Measurements from ENCODE around the gene TMEM244. TPM values are rescaled to one million over a fixed set of nuclear protein-coding genes. Genes with fewer than 3 reads are reported as not detected.

TMEM244 gene
- total and polyA plus RNA-seq, 9 of the 15 experiments (the other 6 are each of a cell fraction or from before 2014, with no cell fraction given) = not detected

- TF ChIP-seq RAD21 (CRISPR knock-in tag; conservative IDR thresholded peaks at IDR 0.05 in 1 of 2, IDR thresholded peaks at IDR 0.05 in 1 of 2) = peak; percentile 81 to 82
These were observed 3.9 kb upstream of the TMEM244 start (continued) for GRCh38 chr6:129865013-129865412.

GRCh38 chr6:129863664-129864063 is 2.5 kb upstream of the TMEM244 start:
- intact Hi-C loops (cut with micrococcal nuclease) = loop anchor here (2.0 kb wide), 1 partner anchor 133 kb away; no protein-coding TSS in a partner anchor
- ATAC-seq = no peak
- H3K4me3 ChIP-seq = no peak overlapping the region
- BruUV-seq (replicated peaks) = no TSS peak
- WGBS (ENCODE audit: insufficient coverage, low coverage, missing lambda C conversion rate) = 81% methylated on average over 5 of the region's 6 CpGs
- no peak for FAIRE-seq
- H3K36me3 ChIP-seq (ENCODE audit: control insufficient read depth, insufficient read depth, low read length) = no peaks in the 10 kb centered on the region
- H3K4me1 ChIP-seq (replicated peaks in 1 of 2; ENCODE audit: control insufficient read depth in 2 of 2, insufficient read depth in 2 of 2, low read length in 2 of 2) = no peaks in the 10 kb centered on the region
- DNase-seq (ENCODE audit: extremely low read depth in 1 of 4, low spot score in 3 of 4) = no peak
- CTCF ChIA-PET (ENCODE audit: low intra/inter-chr PET ratio) = interaction anchor here (2.7 kb wide), 1 partner anchor 264 kb away, joined by 20 read pairs; no protein-coding TSS in a partner anchor
- POLR2A ChIA-PET = no interaction called here
- H3K4me2 ChIP-seq (ENCODE audit: insufficient read depth, low read length) = no peak overlapping the region
- no peak overlapping the region for H3K27ac ChIP-seq (ENCODE audit: extremely low read depth, low read depth, low read length)
- no peak overlapping the region for H3K9ac ChIP-seq (ENCODE audit: insufficient read depth in 1 of 2, low read depth in 2 of 2, low read length in 2 of 2)
- H3K9me3 ChIP-seq (replicated peaks; ENCODE audit: control insufficient read depth, insufficient read depth, low read depth, low read length) = no peaks in the 10 kb centered on the region
- no peaks in the 10 kb centered on the region for H3K79me2 ChIP-seq (ENCODE audit: control insufficient read depth, insufficient read depth, low read length)
- H2AFZ ChIP-seq (ENCODE audit: low read depth, low read length) = no peak overlapping the region
- H3K27me3 ChIP-seq (ENCODE audit: control insufficient read depth in 2 of 2, insufficient read depth in 2 of 2, low read length in 2 of 2) = no peaks in the 10 kb centered on the region
- in situ Hi-C loops (cut with MboI) = no loop called here
- H4K20me1 ChIP-seq (replicated peaks; ENCODE audit: control insufficient read depth, insufficient read depth, low read length) = no peaks in the 10 kb centered on the region
- H3K9me1 ChIP-seq (ENCODE audit: control insufficient read depth, insufficient read depth, low read length) = no peaks in the 10 kb centered on the region
- TF ChIP-seq ZNF75A (CRISPR knock-in tag; IDR thresholded peaks at IDR 0.05) (no peak), VEZF1 (CRISPR knock-in tag; IDR thresholded peaks at IDR 0.05) (no peak), FUS (optimal IDR thresholded peaks at IDR 0.05; ENCODE audit: low read depth, low read length) (no peak), ZNF318 (IDR thresholded peaks at IDR 0.05; ENCODE audit: borderline replicate concordance in 1 of 2, low read depth in 1 of 2) (no peak), RBFOX2 (IDR thresholded peaks at IDR 0.05; ENCODE audit: low read depth, low read length) (no peak)
- TF ChIP-seq, protein P1, sequence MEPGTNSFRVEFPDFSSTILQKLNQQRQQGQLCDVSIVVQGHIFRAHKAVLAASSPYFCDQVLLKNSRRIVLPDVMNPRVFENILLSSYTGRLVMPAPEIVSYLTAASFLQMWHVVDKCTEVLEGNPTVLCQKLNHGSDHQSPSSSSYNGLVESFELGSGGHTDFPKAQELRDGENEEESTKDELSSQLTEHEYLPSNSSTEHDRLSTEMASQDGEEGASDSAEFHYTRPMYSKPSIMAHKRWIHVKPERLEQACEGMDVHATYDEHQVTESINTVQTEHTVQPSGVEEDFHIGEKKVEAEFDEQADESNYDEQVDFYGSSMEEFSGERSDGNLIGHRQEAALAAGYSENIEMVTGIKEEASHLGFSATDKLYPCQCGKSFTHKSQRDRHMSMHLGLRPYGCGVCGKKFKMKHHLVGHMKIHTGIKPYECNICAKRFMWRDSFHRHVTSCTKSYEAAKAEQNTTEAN (CRISPR knock-in tag; IDR thresholded peaks at IDR 0.05) = no peak
- TF ChIP-seq, protein P2, sequence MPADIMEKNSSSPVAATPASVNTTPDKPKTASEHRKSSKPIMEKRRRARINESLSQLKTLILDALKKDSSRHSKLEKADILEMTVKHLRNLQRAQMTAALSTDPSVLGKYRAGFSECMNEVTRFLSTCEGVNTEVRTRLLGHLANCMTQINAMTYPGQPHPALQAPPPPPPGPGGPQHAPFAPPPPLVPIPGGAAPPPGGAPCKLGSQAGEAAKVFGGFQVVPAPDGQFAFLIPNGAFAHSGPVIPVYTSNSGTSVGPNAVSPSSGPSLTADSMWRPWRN (IDR thresholded peaks at IDR 0.05; ENCODE audit: low read depth) = no peak

All from K562 (cell line).